CD4-positive, alpha-beta T cell (primary cell): Measurements from ENCODE around the gene SAA4. TPM values are rescaled to one million over a fixed set of nuclear protein-coding genes. Genes with fewer than 3 reads are reported as not detected.
"Not testable (repeated sequence)": the region's sequence is repeated elsewhere in the genome, so short reads cannot be mapped to it uniquely, and the experiment has no call there.

Experiments
- ATAC-seq: fragments of 200-7000 bp; cut with Tn5 transposase; one replicate; pipeline ENCODE4 v1.10.0; 2022; ENCODE audit warnings: mild to moderate bottlenecking; ENCODE audit not compliant: poor library complexity
- CTCF ChIA-PET: fragments of 350-600 bp; sonication (Branson Sonifier 250); formaldehyde crosslinking; loops from one replicate; lab custom pipeline; 2021; ENCODE audit warnings: antibody characterized with exemption, inconsistent platforms; lab: Charles Lee
- POLR2A ChIA-PET: fragments of 350-600 bp; sonication (Branson Sonifier 250); formaldehyde crosslinking; loops from one replicate; lab custom pipeline; 2021; ENCODE audit warnings: antibody characterized with exemption, inconsistent platforms; lab: Charles Lee
- DNase-seq, 14 experiments: peaks; one replicate each; pipeline ENCODE4 v3.0.0-alpha.2; 2013 to 2020; ENCODE audit warnings: mixed read lengths in 2 of 14
- H3K27ac ChIP-seq, 2 donors: one replicate each; pipeline versions ENCODE4 v1.5.1 to v1.7.0; 2013; ENCODE audit warnings: low read length in 2 of 2, low read depth in 1 of 2, mild to moderate bottlenecking in 1 of 2
- H3K27me3 ChIP-seq, 2 experiments: 1 replicate in 1 of 2; 2 replicates in 1 of 2; pipeline versions ENCODE4 v1.6.1 to v1.7.0; 2013; ENCODE audit warnings: low read length in 2 of 2, control low read depth in 1 of 2, mild to moderate bottlenecking in 1 of 2, moderate library complexity in 1 of 2; ENCODE audit not compliant: insufficient read depth in 2 of 2, control insufficient read depth in 1 of 2
- H3K36me3 ChIP-seq: one replicate; pipeline ENCODE4 v1.6.1; 2013; ENCODE audit warnings: low read length, control low read depth; ENCODE audit not compliant: insufficient read depth
- H3K4me1 ChIP-seq: one replicate; pipeline ENCODE4 v1.6.1; 2013; ENCODE audit warnings: low read length, control low read depth; ENCODE audit not compliant: insufficient read depth
- H3K4me3 ChIP-seq: one replicate; pipeline ENCODE4 v1.5.1; 2013; ENCODE audit warnings: mild to moderate bottlenecking, low read length, moderate library complexity
- H3K9me3 ChIP-seq, 2 experiments: 1 replicate in 1 of 2; 2 replicates in 1 of 2; pipeline versions ENCODE4 v1.6.1 to v1.7.0; 2013; ENCODE audit warnings: low read length in 2 of 2, mild to moderate bottlenecking in 2 of 2, control low read depth in 1 of 2, moderate library complexity in 1 of 2; ENCODE audit not compliant: control insufficient read depth in 1 of 2, insufficient read depth in 1 of 2
- H3K27ac Mint-ChIP-seq: one replicate; pipeline ENCODE4 v1.8.0; 2020; ENCODE audit warnings: mixed read lengths
- H3K27me3 Mint-ChIP-seq: one replicate; pipeline ENCODE4 v1.8.0; 2021; ENCODE audit warnings: mixed read lengths
- H3K36me3 Mint-ChIP-seq: one replicate; pipeline ENCODE4 v1.8.0; 2021; ENCODE audit warnings: low read depth, mixed read lengths
- H3K4me1 Mint-ChIP-seq: one replicate; pipeline ENCODE4 v1.8.0; 2021; ENCODE audit warnings: low read depth, mixed read lengths
- H3K4me3 Mint-ChIP-seq: one replicate; pipeline ENCODE4 v1.8.0; 2020; ENCODE audit warnings: mild to moderate bottlenecking, mixed read lengths
- H3K9me3 Mint-ChIP-seq: one replicate; pipeline ENCODE4 v1.8.0; 2020; ENCODE audit warnings: mixed read lengths
- intact Hi-C, 2 experiments: fragments of 100-400 bp; cut with DNase I in 1 of 2; cut with micrococcal nuclease in 1 of 2; formaldehyde crosslinking; loops; one replicate each; pipeline versions ENCODE4 v1.15.1 to v1.9.0; 2023 to 2025; cut with DNase I, micrococcal nuclease
- total RNA-seq, 174 experiments: library from RNA in 2 of 174; stranded (reverse) in 2 of 174; gene quantifications; one replicate each; pipeline ENCODE4 v1.2.3 and lab custom pipeline; 2021 to 2026
- TF ChIP-seq, protein P1 (sequence below): fragments of 200-600 bp; IDR thresholded peaks from one replicate; pipeline ENCODE4 v1.8.0; 2022; ENCODE audit warnings: antibody characterized with exemption, mild to moderate bottlenecking

SAA4 gene
- total RNA-seq, 2 experiments from 2014 or later: not detected

DNA sequence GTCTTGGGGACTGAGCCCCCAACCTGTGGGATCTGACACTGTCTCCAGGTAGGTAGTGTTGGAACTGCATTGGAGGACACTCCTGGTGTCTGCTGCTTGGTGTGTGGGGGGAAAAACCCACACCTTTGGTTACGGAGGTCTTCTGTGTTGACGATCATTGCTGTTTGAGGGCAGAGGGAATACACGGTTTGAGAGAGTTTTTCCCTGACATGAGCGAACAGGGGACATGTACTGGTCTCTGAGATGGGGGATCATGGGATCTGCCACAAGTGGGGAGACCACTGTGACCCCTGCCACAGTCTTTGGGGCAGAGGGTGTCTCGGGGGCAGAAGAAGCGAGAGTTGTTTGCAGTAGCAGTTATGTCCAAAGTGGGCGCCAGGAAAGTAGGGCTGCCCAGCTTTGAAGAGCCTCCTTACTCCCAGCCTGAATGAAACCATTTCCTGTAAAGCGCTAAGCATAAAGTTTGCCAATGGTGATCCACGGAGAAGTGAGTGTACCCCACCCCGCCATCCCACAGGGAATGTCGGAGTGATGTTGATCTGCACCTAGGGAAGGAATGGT is 17.3 kb upstream of the SAA4 start:
- POLR2A ChIA-PET: no interaction called here
- CTCF ChIA-PET: interaction anchor here (1.4 kb wide), 1 partner anchor 10 kb away, joined by 4 read pairs; no protein-coding TSS in a partner anchor
- Histone ChIP-seq H3K36me3 (no peaks in the 10 kb centered on the region), H3K4me3 (no peak overlapping the region), H3K27me3 (no peaks in the 10 kb centered on the region), H3K9me3 (no peaks in the 10 kb centered on the region), H3K4me1 (no peaks in the 10 kb centered on the region), H3K27ac (no peak overlapping the region)
- Mint-ChIP-seq H3K27me3 (peaks cover 8% of the 10 kb centered on the region), H3K36me3 (no peaks in the 10 kb centered on the region), H3K4me1 (no peaks in the 10 kb centered on the region), H3K4me3 (no peak overlapping the region), H3K9me3 (no peaks in the 10 kb centered on the region), H3K27ac (no peak overlapping the region)
- TF ChIP-seq, protein P1, sequence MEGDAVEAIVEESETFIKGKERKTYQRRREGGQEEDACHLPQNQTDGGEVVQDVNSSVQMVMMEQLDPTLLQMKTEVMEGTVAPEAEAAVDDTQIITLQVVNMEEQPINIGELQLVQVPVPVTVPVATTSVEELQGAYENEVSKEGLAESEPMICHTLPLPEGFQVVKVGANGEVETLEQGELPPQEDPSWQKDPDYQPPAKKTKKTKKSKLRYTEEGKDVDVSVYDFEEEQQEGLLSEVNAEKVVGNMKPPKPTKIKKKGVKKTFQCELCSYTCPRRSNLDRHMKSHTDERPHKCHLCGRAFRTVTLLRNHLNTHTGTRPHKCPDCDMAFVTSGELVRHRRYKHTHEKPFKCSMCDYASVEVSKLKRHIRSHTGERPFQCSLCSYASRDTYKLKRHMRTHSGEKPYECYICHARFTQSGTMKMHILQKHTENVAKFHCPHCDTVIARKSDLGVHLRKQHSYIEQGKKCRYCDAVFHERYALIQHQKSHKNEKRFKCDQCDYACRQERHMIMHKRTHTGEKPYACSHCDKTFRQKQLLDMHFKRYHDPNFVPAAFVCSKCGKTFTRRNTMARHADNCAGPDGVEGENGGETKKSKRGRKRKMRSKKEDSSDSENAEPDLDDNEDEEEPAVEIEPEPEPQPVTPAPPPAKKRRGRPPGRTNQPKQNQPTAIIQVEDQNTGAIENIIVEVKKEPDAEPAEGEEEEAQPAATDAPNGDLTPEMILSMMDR: no peak
- intact Hi-C loops: loop anchor here in 1 of 2 experiments (10.0 kb wide), 1 partner anchor 481 kb away; no protein-coding TSS in a partner anchor
- no peak for DNase-seq
- no peak for ATAC-seq

- no peaks in the 10 kb centered on the region for H3K27me3 ChIP-seq
- no peak overlapping the region for H3K27ac ChIP-seq
- no peaks in the 10 kb centered on the region for H3K9me3 ChIP-seq
- H3K36me3 ChIP-seq: no peaks in the 10 kb centered on the region
- ChIA-PET POLR2A (interaction anchor here (0.7 kb wide), 1 partner anchor 85 kb away, joined by 3 read pairs; no protein-coding TSS in a partner anchor), CTCF (interaction anchor here (1.4 kb wide), 1 partner anchor 9 kb away, joined by 4 read pairs; no protein-coding TSS in a partner anchor)
- H3K4me3 Mint-ChIP-seq: no peak overlapping the region
- intact Hi-C loops: loop anchor here in 1 of 2 experiments (10.0 kb wide), 1 partner anchor 482 kb away; no protein-coding TSS in a partner anchor
- DNase-seq: no peak
- H3K27me3 Mint-ChIP-seq: peaks cover 8% of the 10 kb centered on the region
- TF ChIP-seq, protein P1: no peak
- H3K4me1 Mint-ChIP-seq: no peaks in the 10 kb centered on the region
- no peaks in the 10 kb centered on the region for H3K36me3 Mint-ChIP-seq
- H3K4me1 ChIP-seq: no peaks in the 10 kb centered on the region
- H3K4me3 ChIP-seq: no peak overlapping the region
- no peaks in the 10 kb centered on the region for H3K9me3 Mint-ChIP-seq
- ATAC-seq: no peak
- no peak overlapping the region for H3K27ac Mint-ChIP-seq
Observed at GRCh38 chr11:18253233-18253632, 16.6 kb upstream of the SAA4 start.

GRCh38 chr11:18248561-18248960 is 12.0 kb upstream of the SAA4 start, which contains the start of gene SAA2:
Gene SAA2, minus strand, starts transcription at chr11:18248668. Its CDS starts 657 bp downstream, at chr11:18248011.
- no peaks in the 10 kb centered on the region for H3K36me3 Mint-ChIP-seq
- Histone ChIP-seq H3K9me3 (no peaks in the 10 kb centered on the region), H3K4me3 (no peak within 1 kb of the TSS), H3K36me3 (no peaks in the 10 kb centered on the region), H3K4me1 (peaks cover 14% of the 10 kb centered on the region), H3K27me3 (no peaks in the 10 kb centered on the region), H3K27ac (no peak within 1 kb of the TSS)
- no peaks in the 10 kb centered on the region for H3K27me3 Mint-ChIP-seq
- CTCF ChIA-PET: no interaction called here
- no peak within 1 kb of the TSS for H3K4me3 Mint-ChIP-seq
- no peaks in the 10 kb centered on the region for H3K9me3 Mint-ChIP-seq
- intact Hi-C loops: no loop called here
- H3K27ac Mint-ChIP-seq: no peak within 1 kb of the TSS
- DNase-seq (no peak), ATAC-seq (no peak)
- H3K4me1 Mint-ChIP-seq: peaks cover 13% of the 10 kb centered on the region
- POLR2A ChIA-PET: interaction anchor here (1.1 kb wide), 1 partner anchor 278 kb away, joined by 3 read pairs; the partner anchor contains the start of gene TSG101
- TF ChIP-seq, protein P1: no peak

DNA sequence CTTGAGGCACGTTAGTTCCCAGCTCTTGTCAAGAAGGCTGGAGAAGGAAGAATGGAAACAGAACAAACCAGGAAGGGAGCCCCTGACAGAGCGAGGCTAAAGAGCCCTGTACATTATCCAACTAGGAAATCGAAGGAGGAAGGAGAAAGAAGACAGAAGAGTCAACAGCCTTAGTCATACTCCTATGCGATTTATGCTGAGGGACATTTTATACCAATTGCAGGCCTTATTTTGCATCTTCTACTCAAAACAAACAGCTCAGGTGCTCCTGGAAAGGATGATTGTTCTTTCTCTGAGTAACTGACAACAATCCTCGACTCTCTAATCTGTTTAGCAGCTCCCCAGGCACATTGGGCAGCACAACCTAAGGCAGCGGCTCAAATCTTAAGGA is 10.6 kb upstream of the SAA4 start:
- H3K27ac ChIP-seq, H3K36me3 ChIP-seq, H3K9me3 Mint-ChIP-seq, DNase-seq, H3K27me3 ChIP-seq, POLR2A ChIA-PET, H3K36me3 Mint-ChIP-seq, CTCF ChIA-PET, ATAC-seq, H3K27ac Mint-ChIP-seq, H3K27me3 Mint-ChIP-seq, H3K4me3 ChIP-seq, H3K9me3 ChIP-seq: not testable (repeated sequence)
- Mint-ChIP-seq H3K4me1 (peaks cover 13% of the 10 kb centered on the region), H3K4me3 (peak overlapping the region; percentile 74)
- H3K4me1 ChIP-seq: peaks cover 14% of the 10 kb centered on the region
- intact Hi-C loops: loop anchor here (1.0 to 2.0 kb wide), 2 partner anchors 18 to 22 kb away; no protein-coding TSS in a partner anchor
